GM21367 (cell line): ENCODE results near the gene NPRL2.

Experiments used
- ATAC-seq: cut with Tn5 transposase; IDR thresholded peaks from one replicate; pipeline ENCODE4 v1.9.1; 2021; ENCODE audit not compliant: unreplicated experiment

NPRL2 gene

DNA sequence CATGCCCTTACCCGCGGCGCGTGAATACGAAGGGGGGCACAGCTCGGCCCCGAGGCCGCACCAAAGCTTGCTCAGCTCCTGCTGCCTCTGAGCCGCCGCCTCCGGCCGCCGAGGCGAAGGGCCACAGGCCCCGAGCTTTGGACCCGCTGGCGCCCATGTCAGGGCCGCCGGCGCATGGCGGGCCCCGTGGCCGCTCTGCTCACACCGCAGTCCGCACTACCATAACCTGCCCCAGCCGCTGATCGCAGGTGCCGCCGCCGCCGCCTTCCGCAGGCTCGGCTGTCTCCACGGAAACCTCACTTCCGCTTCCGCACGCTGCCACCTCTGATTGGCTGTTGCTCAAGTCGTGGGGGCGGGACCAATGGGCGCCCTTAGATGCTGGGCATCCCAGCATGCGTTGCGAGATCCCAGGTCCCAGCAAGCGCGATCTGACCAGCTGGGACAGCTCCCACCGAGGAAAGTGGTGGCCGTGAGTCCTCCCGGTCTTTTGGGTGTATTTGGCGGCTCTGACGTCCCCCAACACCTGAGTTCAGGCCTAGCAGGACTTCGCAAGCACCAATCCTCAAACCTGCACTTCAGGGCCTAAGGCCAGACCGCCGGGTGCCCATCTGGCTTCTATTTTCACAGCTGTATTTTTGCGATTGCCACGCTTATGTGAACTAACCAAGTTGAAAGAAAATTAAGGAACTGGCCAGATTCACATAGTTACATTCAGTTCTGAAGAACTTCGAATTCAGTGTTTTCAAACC is 22.5 kb downstream of the NPRL2 start, which contains the start of gene TUSC2:
Gene TUSC2 (minus strand): TSS at position 281 of the 749 bp plus-strand sequence. CDS start 124 bp downstream, at position 157.
- ATAC-seq, result peak; percentile 66

- ATAC-seq, result no peak
These were observed 23.4 kb downstream of the NPRL2 start for GRCh38 chr3:50327129-50327528.

- ATAC-seq, result no peak
These were observed 24.4 kb downstream of the NPRL2 start for GRCh38 chr3:50326182-50326541.

- no peak for ATAC-seq
These were observed 24.9 kb downstream of the NPRL2 start for GRCh38 chr3:50325497-50326181.

DNA sequence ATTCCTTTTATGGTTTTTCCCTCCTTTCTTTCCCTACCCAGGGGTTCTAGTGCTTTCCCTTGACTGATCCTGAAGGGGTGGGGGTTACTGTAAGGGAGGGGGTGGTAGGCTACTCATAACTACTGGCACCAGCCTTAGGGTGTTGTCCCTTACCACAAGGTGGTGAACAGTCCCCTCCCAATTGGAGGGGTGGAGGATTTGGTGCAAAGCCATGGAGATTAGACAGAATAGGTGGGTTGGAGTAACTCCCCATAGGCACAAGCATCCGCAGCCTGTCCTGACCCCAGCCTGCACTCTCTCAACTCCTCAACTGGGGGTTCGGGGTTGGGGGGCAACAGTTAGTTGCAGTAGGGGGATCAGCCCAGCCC is 25.5 kb downstream of the NPRL2 start:
- ATAC-seq, result no peak

DNA sequence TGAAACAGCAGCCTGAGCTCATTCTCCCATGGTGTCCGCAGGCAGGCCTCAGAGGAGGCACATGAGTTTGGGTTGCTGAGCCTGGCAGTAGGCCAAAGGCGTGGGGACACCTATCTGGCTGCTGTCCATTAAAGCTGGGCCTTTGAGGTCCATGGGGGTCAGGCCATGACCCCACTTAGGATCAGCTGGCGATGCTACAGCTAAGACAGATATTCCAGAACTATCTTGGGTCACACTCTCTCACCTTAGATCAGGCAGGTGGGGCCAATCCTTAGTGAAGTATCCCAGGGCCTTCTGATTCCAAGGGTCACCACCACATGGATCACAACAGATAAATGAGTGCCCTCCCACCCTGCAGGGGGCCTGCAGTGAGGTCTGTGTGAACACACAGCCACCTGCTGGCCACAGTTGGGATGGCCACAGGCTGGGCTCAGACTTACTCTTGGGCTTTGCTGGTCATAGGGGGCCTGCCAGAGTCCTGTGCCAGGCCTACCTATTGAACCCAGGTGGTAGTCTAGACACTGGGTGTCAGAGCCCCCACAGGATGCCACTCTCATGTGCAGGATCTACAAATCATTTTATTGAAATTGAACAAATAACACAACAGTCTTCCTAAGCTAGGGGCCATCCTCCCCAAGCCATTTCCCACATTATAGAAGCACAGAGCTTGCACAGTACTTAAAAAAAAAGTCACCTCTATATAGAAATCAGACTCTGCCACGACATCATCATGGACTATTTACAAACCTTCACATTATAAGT is 26.0 kb downstream of the NPRL2 start:
- no peak for ATAC-seq

DNA sequence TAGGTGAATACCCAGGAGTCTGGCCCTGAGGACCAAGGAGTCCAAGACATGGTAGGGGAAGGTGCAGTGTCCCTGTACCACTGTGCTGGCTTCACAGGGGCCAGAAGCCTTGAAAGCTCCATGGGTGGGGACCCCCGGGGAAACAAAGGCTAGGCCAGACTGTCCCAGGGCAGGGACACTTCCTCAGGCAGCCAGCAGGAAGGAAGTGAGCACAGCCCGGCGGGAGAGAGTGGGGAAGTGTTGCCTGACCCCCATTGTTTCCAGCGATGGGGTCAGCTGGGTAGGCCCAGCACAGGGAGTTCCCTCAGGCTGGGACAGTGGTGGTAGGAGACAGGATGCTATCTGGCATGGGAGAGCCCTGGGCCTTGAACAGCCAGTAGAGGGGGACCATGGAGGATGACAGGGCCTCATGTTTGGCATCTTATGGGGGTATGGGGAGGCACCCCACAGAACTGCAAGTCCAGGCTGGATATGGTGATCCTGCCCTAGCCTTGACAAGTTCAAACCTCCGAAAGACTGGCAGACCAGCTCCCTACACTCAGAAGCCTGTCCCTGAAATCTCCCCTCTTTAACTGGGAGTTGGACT is 26.9 kb downstream of the NPRL2 start:
- no peak for ATAC-seq

DNA sequence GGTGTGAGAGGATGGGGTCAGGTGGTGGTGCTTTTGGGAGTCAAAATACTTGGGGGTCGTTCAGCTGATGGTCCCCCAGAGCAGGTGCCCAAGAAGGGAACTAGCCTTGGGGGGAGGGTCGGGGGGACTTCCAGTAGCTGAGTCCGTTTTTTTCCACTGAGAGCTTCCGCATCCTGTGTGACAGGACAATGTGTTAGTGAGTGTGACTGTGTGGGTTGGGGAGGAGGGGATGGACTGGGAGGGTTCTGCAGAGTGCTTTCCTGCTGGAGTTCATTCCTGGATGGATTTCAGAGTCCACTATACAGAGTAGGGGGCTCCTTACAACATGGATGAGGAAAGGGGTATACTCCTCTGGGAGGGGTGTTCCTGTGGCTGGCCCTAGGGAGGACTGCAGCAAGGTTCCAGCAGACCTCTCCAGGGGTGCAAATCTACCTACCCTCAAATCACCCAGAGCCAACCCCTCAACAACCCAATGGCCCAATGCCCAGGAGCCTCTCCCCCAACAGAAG is 27.4 kb downstream of the NPRL2 start:
- ATAC-seq, result no peak

- ATAC-seq, result no peak
These were observed 28.0 kb downstream of the NPRL2 start, which contains the start of gene HYAL2 for GRCh38 chr3:50322386-50323091. Gene HYAL2, minus strand, starts transcription at chr3:50322745. Its CDS starts 2,256 bp downstream, at chr3:50320489.

DNA sequence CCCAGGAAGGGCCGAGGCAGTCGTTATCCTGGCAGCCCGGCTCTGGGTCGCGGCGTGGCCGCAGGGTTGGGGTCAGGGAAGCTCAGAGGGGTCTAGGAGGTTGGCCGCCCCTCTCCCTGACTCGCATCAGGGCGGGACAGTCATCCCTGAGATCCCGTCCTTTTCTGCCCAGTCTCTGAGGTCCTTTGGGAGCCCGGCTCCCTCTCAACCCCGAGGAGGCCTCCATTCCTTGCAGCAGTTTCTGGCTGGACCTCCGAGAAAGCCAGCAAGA is 28.5 kb downstream of the NPRL2 start:
- no peak for ATAC-seq

GRCh38 chr3:50321336-50322114 is 29.1 kb downstream of the NPRL2 start:
- ATAC-seq, result peak; percentile 67

- ATAC-seq, result peak; percentile 25
These were observed 29.7 kb downstream of the NPRL2 start for GRCh38 chr3:50320853-50321335.

DNA sequence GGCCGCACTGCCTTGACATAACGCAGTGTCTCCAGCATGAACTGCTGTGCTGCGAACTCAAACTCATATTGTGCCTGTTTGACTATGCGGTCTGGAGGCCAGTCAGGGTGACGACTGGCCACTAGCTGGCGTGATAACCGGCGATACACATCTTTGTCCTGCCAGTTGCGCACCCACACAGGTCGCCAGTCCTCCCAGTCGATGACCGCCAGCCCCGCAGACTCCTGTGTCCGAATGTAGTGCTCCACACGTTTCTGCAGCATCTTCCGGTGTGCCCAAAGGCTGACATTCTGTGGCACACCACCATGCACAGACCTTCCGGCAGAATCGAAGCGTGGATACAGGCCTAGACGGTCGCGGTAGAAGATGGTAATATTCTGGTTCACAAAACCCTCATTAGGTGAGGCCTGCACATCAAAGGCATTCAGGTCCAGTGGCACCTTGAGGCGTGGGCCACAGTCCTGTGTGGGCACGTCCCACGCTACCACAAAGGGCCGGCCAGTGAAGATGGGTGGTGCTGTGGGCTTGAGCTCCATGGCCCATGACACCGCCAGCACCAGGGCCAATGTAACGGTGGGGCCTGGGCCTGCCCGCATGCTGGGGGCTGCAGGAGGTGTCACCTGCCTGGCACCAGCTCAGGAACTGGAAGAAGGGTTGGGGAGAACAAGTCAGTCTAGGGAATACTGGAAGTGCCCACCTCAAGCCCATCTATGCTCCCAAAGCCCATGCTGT is 30.5 kb downstream of the NPRL2 start:
- no peak for ATAC-seq

DNA sequence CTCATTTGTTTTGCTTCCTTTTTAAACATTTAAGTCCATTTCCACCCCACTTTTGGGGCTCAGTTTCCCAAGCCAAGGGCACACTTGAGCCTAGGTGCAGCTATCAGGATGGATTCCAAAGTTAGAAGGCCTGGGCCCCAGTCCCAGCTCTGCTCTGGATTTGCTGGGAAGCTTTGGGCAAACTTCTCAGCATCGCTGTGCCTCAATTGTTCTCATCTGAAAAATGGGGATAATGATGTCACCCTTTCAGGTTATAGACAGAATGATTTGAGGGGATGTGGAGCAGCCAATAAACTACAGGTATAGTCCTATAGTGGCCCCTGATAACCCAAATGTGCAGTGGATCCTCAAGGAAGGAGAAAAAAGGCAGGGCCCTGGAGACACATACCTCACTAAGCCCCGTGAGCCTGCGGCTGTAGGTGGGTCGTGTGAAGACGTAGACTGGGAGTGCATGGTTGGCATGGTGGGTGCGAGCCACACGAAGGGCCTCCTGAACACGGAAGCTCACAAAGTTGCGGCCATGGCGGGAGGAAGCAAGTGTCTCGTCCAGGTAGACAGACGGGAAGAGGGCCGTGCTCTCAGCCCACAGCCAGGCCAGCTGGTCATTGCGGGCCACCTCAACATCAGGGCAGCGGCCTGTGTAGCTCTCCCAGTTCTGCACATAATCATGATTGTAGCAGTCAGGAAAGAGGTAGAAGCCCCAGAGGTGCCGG is 31.2 kb downstream of the NPRL2 start:
- ATAC-seq, result no peak

DNA sequence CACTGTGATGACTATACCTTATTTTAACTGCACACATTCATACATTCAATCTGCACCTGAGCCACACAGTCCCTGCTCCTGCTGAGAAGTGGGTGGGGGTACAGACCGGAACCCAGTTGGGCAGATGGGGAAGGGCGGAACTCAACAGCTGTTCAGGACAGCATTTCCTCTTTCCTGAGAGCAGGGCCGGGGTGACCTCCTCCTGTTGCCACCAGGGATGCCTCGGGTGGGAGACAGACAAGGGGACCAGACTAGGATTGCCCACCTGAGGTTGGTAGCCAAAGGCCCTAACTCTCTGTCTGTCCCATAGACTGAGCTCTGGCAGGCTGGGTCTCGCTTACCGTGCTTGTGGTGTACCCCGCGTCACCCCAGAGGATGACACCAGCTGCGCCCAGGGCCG is 32.0 kb downstream of the NPRL2 start:
- no peak for ATAC-seq

DNA sequence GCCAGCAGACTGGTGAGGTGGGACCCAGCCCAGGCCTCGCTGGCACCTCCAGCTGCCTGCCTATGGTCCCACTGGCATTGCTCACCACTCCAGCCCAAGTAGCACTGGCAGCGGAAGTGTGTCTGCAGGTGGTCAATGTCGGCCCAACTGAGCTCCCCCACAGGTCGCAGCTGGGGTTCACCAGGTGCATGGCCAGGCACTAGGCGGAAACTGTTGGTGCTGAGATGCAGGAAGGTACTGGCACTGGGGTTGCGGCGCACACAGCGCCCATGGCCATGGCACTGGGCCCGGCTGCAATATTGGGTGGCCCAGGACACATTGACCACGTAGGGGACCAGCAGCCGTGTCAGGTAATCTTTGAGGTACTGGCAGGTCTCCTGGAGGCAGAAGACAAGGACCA is 32.4 kb downstream of the NPRL2 start:
- no peak for ATAC-seq

DNA sequence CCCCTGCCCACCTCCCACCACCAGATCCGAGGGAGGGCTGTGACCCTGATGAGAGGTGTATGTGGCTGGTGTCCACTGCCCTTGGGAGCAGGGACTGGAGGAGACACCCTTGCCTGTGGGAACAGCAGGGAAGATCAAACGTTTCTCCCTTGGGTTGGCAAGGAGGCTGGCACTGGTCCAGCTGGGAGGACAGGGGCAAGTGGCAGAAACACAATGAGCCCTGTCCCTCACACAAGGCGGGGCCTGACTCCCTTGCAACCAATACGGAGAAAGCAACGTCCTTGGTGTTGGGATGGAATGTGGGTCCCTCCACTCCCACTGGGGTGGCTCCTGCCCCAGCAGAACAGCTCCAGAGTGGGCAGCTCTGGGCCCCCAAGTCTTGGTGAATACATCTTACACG is 33.3 kb downstream of the NPRL2 start:
- ATAC-seq, result no peak

GRCh38 chr3:50316657-50317242 is 33.8 kb downstream of the NPRL2 start:
- no peak for ATAC-seq
